ENCODE results near the gene SPZ1.
"Not testable (repeated sequence)": the region's sequence is repeated elsewhere in the genome, so short reads cannot be mapped to it uniquely, and the experiment has no call there.

DNA sequence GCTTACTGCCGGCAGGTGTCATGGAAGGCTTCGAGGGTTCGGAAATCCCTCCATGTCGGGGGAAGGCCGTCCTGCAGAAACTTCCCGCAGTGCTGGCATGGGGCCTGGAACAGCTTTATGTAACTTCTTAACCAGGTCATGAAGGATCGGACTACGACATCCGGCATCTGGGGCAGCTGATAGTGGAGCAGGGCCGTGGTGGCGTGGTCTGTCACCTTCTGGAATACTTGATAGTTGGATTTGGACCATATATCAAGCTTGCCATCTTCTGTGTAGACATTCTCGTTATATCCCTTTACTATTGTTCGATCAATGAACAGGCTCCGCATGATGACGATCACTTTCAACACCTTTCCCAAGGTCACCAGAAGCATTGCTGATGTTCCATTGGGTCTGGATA lies 31.2 kb downstream of the SPZ1 start:
- TF ChIP-seq, protein P1, sequence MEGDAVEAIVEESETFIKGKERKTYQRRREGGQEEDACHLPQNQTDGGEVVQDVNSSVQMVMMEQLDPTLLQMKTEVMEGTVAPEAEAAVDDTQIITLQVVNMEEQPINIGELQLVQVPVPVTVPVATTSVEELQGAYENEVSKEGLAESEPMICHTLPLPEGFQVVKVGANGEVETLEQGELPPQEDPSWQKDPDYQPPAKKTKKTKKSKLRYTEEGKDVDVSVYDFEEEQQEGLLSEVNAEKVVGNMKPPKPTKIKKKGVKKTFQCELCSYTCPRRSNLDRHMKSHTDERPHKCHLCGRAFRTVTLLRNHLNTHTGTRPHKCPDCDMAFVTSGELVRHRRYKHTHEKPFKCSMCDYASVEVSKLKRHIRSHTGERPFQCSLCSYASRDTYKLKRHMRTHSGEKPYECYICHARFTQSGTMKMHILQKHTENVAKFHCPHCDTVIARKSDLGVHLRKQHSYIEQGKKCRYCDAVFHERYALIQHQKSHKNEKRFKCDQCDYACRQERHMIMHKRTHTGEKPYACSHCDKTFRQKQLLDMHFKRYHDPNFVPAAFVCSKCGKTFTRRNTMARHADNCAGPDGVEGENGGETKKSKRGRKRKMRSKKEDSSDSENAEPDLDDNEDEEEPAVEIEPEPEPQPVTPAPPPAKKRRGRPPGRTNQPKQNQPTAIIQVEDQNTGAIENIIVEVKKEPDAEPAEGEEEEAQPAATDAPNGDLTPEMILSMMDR (IDR thresholded peaks at IDR 0.05; ENCODE audit: low read depth, low read length): not testable (repeated sequence)
- not testable (repeated sequence) for TF ChIP-seq EZH2phosphoT487 (IDR thresholded peaks at IDR 0.05; ENCODE audit: low read depth)

Measured in OCI-LY3 (cell line).